ENCODE measurements around the gene CHIC2.
"Not testable (repeated sequence)": the region's sequence is repeated elsewhere in the genome, so short reads cannot be mapped to it uniquely, and the experiment has no call there.

The CHIC2 gene

DNA sequence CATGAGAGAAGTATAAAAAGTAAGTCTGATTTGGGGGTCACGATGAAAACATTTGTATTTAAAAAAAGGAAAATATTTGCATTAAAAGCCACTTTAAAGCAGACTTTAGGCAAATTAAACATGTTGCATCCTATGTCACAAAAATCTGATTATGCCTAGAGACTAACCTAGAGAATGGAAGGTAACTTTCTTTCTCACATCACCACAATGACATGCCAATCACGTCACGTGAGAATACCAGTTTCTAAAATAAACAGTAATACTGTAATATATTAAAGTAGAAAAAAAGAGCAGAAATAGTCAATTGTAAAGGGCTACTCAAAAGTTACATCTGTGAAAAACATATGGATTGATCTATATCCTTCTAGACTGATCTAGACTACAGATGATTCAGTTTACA is 3.3 kb downstream of the CHIC2 start:
- DNase-seq (ENCODE audit: low read depth): no peak

- no peak for DNase-seq (ENCODE audit: low read depth)
These were observed 4.3 kb downstream of the CHIC2 start for GRCh38 chr4:54060116-54060515.

DNA sequence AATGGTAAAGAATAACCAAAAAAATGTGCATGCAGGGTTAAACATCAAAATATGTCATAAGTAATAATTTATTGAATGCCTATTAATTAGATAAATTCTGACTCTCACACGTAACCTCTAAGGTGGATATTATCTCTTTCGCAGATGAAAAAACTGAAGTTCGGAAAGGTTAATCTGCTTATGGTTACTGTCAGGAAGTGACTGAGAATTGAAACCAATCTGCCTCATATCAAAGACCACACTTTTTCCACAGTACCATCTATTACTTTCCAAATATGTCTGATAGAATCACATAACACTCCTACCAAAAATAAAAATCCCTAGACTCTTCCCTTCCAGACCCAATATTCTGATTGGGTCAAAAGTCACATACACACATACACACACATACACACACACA is 6.2 kb downstream of the CHIC2 start:
- no peak for DNase-seq (ENCODE audit: low read depth)

DNA sequence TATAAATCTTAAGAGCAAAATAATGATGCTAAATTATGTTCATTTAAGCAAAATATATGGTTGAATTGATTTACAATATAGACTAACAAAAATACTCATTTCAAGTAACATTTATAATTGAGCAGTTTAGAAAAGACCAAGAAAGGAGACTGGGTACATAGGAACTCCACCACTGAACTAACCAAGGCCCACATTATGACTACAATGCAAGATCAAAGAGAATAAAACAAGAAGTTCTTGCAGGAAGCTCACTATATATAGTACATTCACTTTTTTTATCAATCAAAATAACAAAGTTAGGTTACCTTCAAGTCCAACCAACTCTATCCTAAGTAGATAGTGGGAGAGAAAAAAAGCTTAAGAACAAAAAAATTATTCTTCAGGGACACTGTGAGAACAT is 8.0 kb downstream of the CHIC2 start:
- DNase-seq (ENCODE audit: low read depth): no peak

GRCh38 chr4:54055494-54055893 is 8.9 kb downstream of the CHIC2 start:
- DNase-seq (ENCODE audit: low read depth): no peak

DNA sequence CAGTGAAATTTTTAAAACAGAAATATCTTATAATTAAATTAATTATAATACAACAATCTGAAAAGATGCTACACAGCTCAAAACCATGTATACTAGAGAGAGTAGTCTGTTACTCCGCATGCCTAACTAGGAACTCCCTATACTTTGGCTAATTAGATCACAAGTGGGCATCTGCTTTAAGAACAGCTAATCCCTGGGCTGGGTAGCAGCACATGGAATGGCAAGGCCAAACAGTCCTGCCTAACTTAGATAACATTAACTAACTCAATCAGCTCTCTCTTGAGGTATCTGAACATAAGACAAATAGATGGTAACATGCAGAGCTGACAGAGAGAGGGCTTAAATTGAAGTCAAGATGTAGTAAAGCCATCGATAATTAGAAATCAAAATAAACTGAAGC is 9.9 kb downstream of the CHIC2 start:
- DNase-seq (ENCODE audit: low read depth): no peak

- DNase-seq (ENCODE audit: low read depth): not testable (repeated sequence)
These were observed 11.1 kb downstream of the CHIC2 start for GRCh38 chr4:54053322-54053721.

DNA sequence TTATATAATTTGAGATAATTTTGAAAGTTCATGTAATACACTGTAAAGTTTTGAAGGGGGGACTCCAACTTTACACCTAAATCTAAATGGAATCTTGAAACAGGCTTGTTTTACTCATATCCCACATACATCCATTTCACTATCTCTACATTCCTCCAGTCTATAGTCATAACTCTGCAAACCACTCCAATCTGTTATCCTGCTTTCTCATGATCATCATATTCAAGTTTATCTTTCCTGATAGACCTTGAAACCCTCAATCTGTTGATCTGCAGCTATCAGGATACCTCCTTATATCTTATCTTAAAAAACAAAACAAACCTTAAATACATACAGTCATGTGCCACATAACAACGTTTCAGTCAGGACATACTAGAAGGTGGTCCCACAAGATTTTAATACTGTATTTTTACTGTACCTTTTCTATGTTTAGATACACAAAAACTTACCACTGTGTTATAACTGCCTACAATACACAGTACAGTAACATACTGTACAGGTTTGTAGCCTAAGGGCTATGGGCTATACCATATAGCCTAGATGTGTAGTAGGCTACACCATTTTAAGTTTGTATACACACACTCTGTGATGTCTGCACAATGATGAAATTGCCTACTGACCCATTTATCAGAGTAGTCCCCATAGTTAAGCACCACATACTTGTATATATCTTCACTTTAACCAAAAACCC is 14.0 kb downstream of the CHIC2 start:
- no peak for DNase-seq (ENCODE audit: low read depth)

DNA sequence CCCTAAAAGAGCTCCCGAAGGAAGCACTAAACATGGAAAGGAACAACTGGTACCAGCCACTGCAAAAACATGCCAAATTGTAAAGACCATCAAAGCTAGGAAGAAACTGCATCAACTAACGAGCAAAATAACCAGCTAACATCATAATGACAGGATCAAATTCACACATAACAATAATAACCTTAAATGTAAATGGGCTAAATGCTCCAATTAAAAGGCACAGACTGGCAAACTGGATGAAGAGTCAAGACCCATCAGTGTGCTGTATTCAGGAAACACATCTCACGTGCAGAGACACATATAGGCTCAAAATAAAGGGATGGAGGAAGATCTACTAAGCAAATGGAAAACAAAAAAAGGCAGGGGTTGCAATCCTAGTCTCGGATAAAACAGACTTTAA is 20.8 kb downstream of the CHIC2 start:
- DNase-seq (ENCODE audit: low read depth): not testable (repeated sequence)

GRCh38 chr4:54041933-54042332 is 22.5 kb downstream of the CHIC2 start:
- DNase-seq (ENCODE audit: low read depth): no peak

GRCh38 chr4:54041100-54041499 is 23.3 kb downstream of the CHIC2 start:
- DNase-seq (ENCODE audit: low read depth): no peak

DNA sequence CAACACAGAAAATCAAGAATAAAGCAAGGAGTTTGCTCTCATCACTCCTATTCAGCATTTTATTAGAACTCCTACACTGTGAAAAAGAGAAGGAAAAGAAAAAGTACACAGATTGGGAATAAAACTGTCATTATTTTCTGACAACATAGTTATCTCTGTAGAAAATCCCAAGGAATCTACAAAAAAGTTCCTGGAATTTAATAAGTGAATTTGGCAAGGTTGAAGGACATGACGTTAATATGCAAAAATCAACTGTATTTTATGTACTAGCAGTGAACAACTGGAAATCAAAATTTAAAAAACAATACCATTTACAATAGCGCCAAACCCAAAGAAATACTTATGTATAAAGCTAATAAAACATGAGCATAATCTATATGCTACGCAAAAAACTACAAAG is 26.3 kb downstream of the CHIC2 start:
- DNase-seq (ENCODE audit: low read depth): no peak

- no peak for DNase-seq (ENCODE audit: low read depth)
These were observed 28.2 kb downstream of the CHIC2 start for GRCh38 chr4:54036184-54036583.

DNA sequence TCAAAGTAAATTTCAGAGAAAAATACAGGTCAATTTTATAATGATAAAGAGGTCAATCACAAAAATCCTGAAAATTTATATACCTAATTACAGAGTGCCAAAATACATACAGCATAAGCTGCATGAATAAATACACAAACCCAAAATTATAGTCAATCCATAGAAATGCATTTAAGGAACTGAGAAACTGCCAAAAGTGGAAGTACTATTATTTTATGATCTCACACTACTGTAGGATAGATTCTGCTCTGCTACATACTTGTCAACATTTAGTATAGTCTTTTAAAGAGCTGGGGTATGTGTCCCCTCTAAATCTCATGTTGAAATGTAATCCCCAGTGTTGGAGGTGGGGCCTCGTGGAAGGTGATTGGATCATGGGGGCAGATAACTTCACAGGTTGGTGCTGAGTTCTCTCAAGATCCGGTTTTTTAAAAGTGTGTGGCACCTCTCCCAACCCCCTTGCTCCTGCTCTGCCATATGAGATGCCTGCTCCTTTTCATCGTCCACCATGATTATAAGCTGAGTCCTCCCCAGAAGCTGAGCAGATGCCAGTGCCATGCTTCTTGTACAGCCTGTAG is 31.8 kb downstream of the CHIC2 start:
- no peak for DNase-seq (ENCODE audit: low read depth)

DNA sequence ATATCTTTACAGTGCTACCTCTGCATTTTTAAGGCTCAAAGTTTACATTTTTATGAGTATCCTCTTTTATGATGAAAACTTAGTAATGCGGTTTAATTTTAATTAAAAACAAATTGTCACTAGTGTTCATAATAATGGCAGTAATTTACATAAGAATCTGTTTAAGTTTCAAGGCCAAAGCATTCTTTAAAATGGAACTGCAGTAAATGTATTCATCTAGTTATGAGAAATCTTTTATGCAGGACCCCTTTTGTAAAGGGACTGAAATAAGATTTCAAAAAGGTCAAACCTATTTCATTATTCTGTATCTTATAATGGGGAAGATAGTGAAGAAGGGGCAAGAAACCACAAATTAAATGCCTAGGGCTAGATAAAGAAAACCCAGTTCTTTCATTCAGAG is 37.1 kb downstream of the CHIC2 start:
- no peak for DNase-seq (ENCODE audit: low read depth)

DNA sequence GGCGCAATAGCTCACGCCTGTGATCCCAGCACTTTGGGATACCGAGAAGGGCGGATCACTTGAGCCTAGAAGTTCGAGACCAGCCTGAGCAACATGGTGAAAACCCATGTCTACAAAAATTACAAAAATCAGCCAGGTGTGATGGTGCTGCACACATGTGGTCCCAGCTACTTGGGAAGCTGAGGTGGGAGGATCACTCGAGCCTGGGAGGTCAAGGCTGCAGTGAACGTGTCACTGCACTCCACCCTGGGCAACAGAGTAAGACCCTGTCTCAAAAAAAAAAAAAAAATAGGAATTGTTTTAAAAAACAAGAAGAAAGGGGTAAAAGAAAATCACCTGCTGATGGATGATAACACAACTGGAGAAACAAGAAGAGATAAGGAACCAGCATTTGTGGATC is 38.8 kb downstream of the CHIC2 start:
- no peak for DNase-seq (ENCODE audit: low read depth)

GRCh38 chr4:54023019-54023418 is 41.4 kb downstream of the CHIC2 start:
- not testable (repeated sequence) for DNase-seq (ENCODE audit: low read depth)

GRCh38 chr4:54017974-54018373 is 46.4 kb downstream of the CHIC2 start:
- no peak for DNase-seq (ENCODE audit: low read depth)

DNA sequence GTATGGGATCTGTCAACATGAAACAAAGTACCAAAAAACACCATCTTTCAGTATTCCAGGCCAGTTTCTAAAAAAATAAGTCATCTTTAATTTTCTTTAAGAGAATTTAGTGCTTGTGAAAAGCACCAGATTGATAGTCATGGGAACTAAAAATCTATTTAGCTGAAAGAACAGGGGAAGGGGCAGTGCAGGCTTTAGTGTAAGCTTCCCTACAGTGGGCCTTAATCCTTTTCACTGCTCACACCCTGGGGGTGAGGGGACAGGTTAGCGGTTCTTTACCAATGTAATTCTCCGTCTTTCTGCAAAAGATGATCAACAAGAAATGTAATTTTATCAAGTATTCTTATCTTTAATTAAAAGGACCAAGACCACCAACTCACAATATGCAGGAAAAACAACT is 47.1 kb downstream of the CHIC2 start:
- DNase-seq (ENCODE audit: low read depth): no peak

DNA sequence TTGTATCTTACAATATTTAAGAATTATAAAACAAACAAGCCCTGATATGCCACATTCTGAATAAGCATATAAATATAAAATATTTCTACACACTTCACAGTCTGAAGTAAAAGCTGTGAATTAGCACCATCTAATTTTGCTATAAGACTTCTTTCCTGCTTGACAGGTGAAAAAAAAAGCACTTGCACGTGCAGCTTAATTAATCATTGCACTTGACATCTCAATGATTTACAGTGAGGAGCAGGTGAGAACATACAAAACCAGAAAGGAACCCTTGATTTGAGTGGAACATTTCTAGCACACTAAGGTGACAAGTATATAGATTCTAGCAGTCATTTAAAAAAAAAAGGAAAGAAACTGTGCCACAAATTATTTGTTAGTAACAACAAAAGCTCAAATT is 47.9 kb downstream of the CHIC2 start:
- DNase-seq (ENCODE audit: low read depth): no peak

GRCh38 chr4:54015423-54016030 is 48.9 kb downstream of the CHIC2 start:
- DNase-seq (ENCODE audit: low read depth): no peak

GRCh38 chr4:54014666-54015160 is 49.7 kb downstream of the CHIC2 start:
- no peak for DNase-seq (ENCODE audit: low read depth)

GRCh38 chr4:54011201-54011600 is 53.2 kb downstream of the CHIC2 start:
- DNase-seq (ENCODE audit: low read depth): no peak

DNA sequence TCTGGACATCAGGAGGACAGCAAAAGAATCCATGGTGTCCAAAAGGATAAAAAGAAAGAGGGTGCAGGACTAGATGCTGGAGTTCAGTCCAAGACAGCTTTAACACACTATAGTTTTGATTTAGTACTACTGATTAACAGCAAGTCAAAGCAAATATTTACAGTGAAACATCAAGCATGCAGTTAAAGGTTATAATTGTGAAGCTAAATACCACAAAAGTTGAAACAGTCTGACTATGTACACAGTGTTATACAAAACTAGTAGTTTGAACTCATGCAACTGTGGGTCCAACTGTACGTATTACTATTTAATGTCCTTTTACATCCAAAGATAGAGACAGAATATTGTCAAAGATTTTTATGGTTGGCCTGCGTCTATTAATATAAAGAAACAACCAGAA is 57.6 kb downstream of the CHIC2 start:
- no peak for DNase-seq (ENCODE audit: low read depth)
